Esophagus squamous epithelium (tissue), 5 donors: ENCODE results near the gene GRIN2C. TPM values are rescaled to one million over a fixed set of nuclear protein-coding genes. Genes with fewer than 3 reads are reported as not detected.

ENCODE experiments used
- DNase-seq: peaks from one replicate; lab custom pipeline; 2025; lab: John Stamatoyannopoulos, UW
- H3K27ac ChIP-seq, 4 donors: fragments of 200-600 bp; sonication (generic); one replicate each; pipeline ENCODE4 v1.5.1; 2016 to 2019; ENCODE audit warnings: mild to moderate bottlenecking in 1 of 4
- H3K27me3 ChIP-seq, 4 donors: fragments of 200-600 bp; sonication (generic); 1 replicate in 3 of 4; 2 replicates in 1 of 4; pipeline versions ENCODE4 v1.5.1 to v1.6.0; 2017 to 2021; ENCODE audit warnings: antibody characterized with exemption in 1 of 4
- H3K36me3 ChIP-seq, 3 donors: fragments of 200-600 bp; sonication (generic); one replicate each; pipeline ENCODE4 v1.5.1; 2016 to 2019
- H3K4me1 ChIP-seq, 3 donors: fragments of 200-600 bp; sonication (generic); one replicate each; pipeline ENCODE4 v1.5.1; 2017 to 2019
- H3K4me3 ChIP-seq, 4 donors: fragments of 200-600 bp; sonication (generic); 1 replicate in 3 of 4; 2 replicates in 1 of 4; pipeline ENCODE4 v1.5.1; 2016 to 2019; ENCODE audit warnings: mild to moderate bottlenecking in 2 of 4, moderate library complexity in 1 of 4
- H3K9me3 ChIP-seq, 3 donors: fragments of 200-600 bp; sonication (generic); one replicate each; pipeline ENCODE4 v1.5.1; 2016 to 2019
- CTCF ChIP-seq, 6 experiments: fragments of 450-650 bp in 4 of 6; fragments of 200-600 bp in 2 of 6; sonication (generic) in 2 of 6; IDR thresholded peaks; one replicate each; pipeline ENCODE4 v1.5.1; 2016 to 2019; ENCODE audit warnings: antibody characterized with exemption in 6 of 6, mild to moderate bottlenecking in 4 of 6, moderate library complexity in 4 of 6
- POLR2A ChIP-seq, 4 donors: fragments of 450-650 bp; IDR thresholded peaks; one replicate each; pipeline ENCODE4 v1.6.1; 2017; ENCODE audit warnings: antibody characterized with exemption in 4 of 4, mild to moderate bottlenecking in 4 of 4, moderate library complexity in 3 of 4
- WGBS, 2 donors: methylation state at CpG; one replicate each; pipeline ENCODE4 v1.1.5; 2018; 5-methylcytosine and 5-hydroxymethylcytosine counted together
- intact Hi-C: fragments of 100-400 bp; cut with DNase I; formaldehyde crosslinking; loops from one replicate; pipeline ENCODE4 v1.15.0; 2022
- total RNA-seq, 4 donors: library from RNA; depleted of rRNA; stranded (reverse); fragments of >200 nt; gene quantifications; one replicate each; pipeline ENCODE4 v1.1.0, GENCODE V29; 2016
- donor health status: DM: yes; HTN: yes; CAD: no.

Gene GRIN2C
- total RNA-seq, 4 donors from 2014 or later = 0.13 to 4.6 (median 0.19) TPM; not detected in 1

GRCh38 chr17:74865504-74866197 is 6.0 kb upstream of the GRIN2C start:
- Histone ChIP-seq H3K4me1 (peaks cover 12 to 22% (median 16%) of the 10 kb centered on the region in 3 donors), H3K27me3 (peaks cover 7 to 29% (median 11%) of the 10 kb centered on the region in 4 donors), H3K9me3 (no peaks in the 10 kb centered on the region), H3K36me3 (peaks cover 0 to 35% (median 0%) of the 10 kb centered on the region in 3 donors), H3K4me3 (no peak overlapping the region), H3K27ac (no peak overlapping the region)
- 62 to 79% methylated on average over 7 of the region's 19 CpGs for WGBS, 2 donors
- DNase-seq = no peak
- intact Hi-C loops = loop anchor here (2.0 kb wide), 1 partner anchor 121 kb away; no protein-coding TSS in a partner anchor
- TF ChIP-seq CTCF (IDR thresholded peaks at IDR 0.05) (no peak), POLR2A (IDR thresholded peaks at IDR 0.05) (no peak)

- H3K4me1 ChIP-seq = peaks cover 20 to 29% (median 22%) of the 10 kb centered on the region in 3 donors
- 29 to 46% methylated on average over 5 to 10 of the region's 11 CpGs for WGBS, 2 donors
Observed at GRCh38 chr17:74864866-74865395, 5.2 kb upstream of the GRIN2C start.

GRCh38 chr17:74864297-74864865 is 4.7 kb upstream of the GRIN2C start:
- Histone ChIP-seq H3K27ac (no peak overlapping the region), H3K27me3 (peaks cover 18 to 41% (median 21%) of the 10 kb centered on the region in 4 donors), H3K4me1 (peaks cover 23 to 34% (median 27%) of the 10 kb centered on the region in 3 donors), H3K9me3 (no peaks in the 10 kb centered on the region), H3K36me3 (peaks cover 0 to 31% (median 0%) of the 10 kb centered on the region in 3 donors), H3K4me3 (no peak overlapping the region)
- intact Hi-C loops = loop anchor here (2.0 to 5.0 kb wide), 2 partner anchors 72 to 120 kb away; no protein-coding TSS in a partner anchor
- no peak for DNase-seq
- no peak for TF ChIP-seq CTCF (IDR thresholded peaks at IDR 0.05)
- TF ChIP-seq POLR2A (IDR thresholded peaks at IDR 0.05) = no peak
- 89 to 93% methylated on average over 5 to 6 of the region's 15 CpGs for WGBS, 2 donors

More at GRCh38 chr17:74864866-74865395, 5.2 kb upstream of the GRIN2C start:
- Histone ChIP-seq H3K9me3 (no peaks in the 10 kb centered on the region), H3K27me3 (peaks cover 14 to 36% (median 17%) of the 10 kb centered on the region in 4 donors), H3K27ac (no peak overlapping the region), H3K36me3 (peaks cover 0 to 34% (median 0%) of the 10 kb centered on the region in 3 donors), H3K4me3 (no peak overlapping the region)
- TF ChIP-seq POLR2A (IDR thresholded peaks at IDR 0.05) = no peak
- peak; percentile 92 to 98 (median 96) for TF ChIP-seq CTCF (IDR thresholded peaks at IDR 0.05)
- intact Hi-C loops = loop anchor here (2.0 to 5.0 kb wide), 2 partner anchors 73 to 120 kb away; no protein-coding TSS in a partner anchor
- DNase-seq = no peak

- 73 to 88% methylated on average over 7 to 13 of the region's 25 CpGs for WGBS, 2 donors
- TF ChIP-seq CTCF (IDR thresholded peaks at IDR 0.05) (no peak), POLR2A (IDR thresholded peaks at IDR 0.05) (no peak)
- DNase-seq = no peak
- Histone ChIP-seq H3K36me3 (peaks cover 0 to 31% (median 0%) of the 10 kb centered on the region in 3 donors), H3K4me3 (no peak overlapping the region), H3K27me3 (peaks cover 25 to 49% (median 28%) of the 10 kb centered on the region in 4 donors), H3K9me3 (no peaks in the 10 kb centered on the region), H3K4me1 (peaks cover 23 to 37% (median 27%) of the 10 kb centered on the region in 3 donors), H3K27ac (no peak overlapping the region)
- intact Hi-C loops = loop anchor here (2.0 to 5.0 kb wide), 2 partner anchors 71 to 119 kb away; no protein-coding TSS in a partner anchor
Observed at GRCh38 chr17:74863420-74864296, 4.0 kb upstream of the GRIN2C start.
